Ishikawa (cell line): ENCODE data around the gene RNF213.

ENCODE experiments used
- CEBPB ChIP-seq: IDR thresholded peaks from 2 replicates; pipeline ENCODE4 v1.6.1; 2012
- CREB1 ChIP-seq: IDR thresholded peaks from 2 replicates; pipeline ENCODE4 v1.6.1; 2012; ENCODE audit warnings: low read depth
- EGR1 ChIP-seq: IDR thresholded peaks from 2 replicates; pipeline ENCODE4 v1.6.1; 2012
- EP300 ChIP-seq: IDR thresholded peaks from 2 replicates; pipeline ENCODE4 v1.6.1; 2012; ENCODE audit warnings: borderline replicate concordance
- FOXM1 ChIP-seq: IDR thresholded peaks from 2 replicates; pipeline ENCODE4 v1.6.1; 2012; ENCODE audit warnings: low read depth, borderline replicate concordance
- MAX ChIP-seq: IDR thresholded peaks from 2 replicates; pipeline ENCODE4 v1.6.1; 2012
- NFIC ChIP-seq: IDR thresholded peaks from 2 replicates; pipeline ENCODE4 v1.6.1; 2012
- RAD21 ChIP-seq: IDR thresholded peaks from 2 replicates; pipeline ENCODE4 v1.6.1; 2012; ENCODE audit warnings: low read depth
- REST ChIP-seq: IDR thresholded peaks from 2 replicates; pipeline ENCODE4 v1.6.1; 2012; ENCODE audit warnings: low read depth, mild to moderate bottlenecking
- TAF1 ChIP-seq: IDR thresholded peaks from 2 replicates; pipeline ENCODE4 v1.6.1; 2012; ENCODE audit warnings: low read depth, mild to moderate bottlenecking
- TCF12 ChIP-seq: IDR thresholded peaks from 2 replicates; pipeline ENCODE4 v1.6.1; 2012; ENCODE audit warnings: low read depth
- TEAD4 ChIP-seq: IDR thresholded peaks from 2 replicates; pipeline ENCODE4 v1.6.1; 2012
- USF1 ChIP-seq: IDR thresholded peaks from 2 replicates; pipeline ENCODE4 v1.6.1; 2012
- YY1 ChIP-seq: IDR thresholded peaks from 2 replicates; pipeline ENCODE4 v1.6.1; 2012; ENCODE audit warnings: low read depth
- ZBTB7A ChIP-seq: IDR thresholded peaks from 2 replicates; pipeline ENCODE4 v1.6.1; 2012; ENCODE audit warnings: low read depth

RNF213 gene

GRCh38 chr17:80291260-80291659 lies 30.6 kb downstream of the RNF213 start:
- TF ChIP-seq TCF12 = no peak
- TF ChIP-seq MAX = no peak
- no peak for TF ChIP-seq RAD21

- TF ChIP-seq TAF1 (no peak), REST (no peak), USF1 (no peak), EP300 (no peak), TEAD4 (no peak)
Observed at GRCh38 chr17:80291691-80292487, 31.2 kb downstream of the RNF213 start.

- TF ChIP-seq ZBTB7A = no peak
- TF ChIP-seq RAD21 = 0 out of 2 replicates have a peak, but pooled peaks have one; percentile 8
Observed at GRCh38 chr17:80292521-80292971, 31.9 kb downstream of the RNF213 start.

GRCh38 chr17:80294210-80294609 lies 33.6 kb downstream of the RNF213 start:
- no peak for TF ChIP-seq TAF1

GRCh38 chr17:80294653-80295052 lies 34.0 kb downstream of the RNF213 start:
- peak; percentile 38 for TF ChIP-seq REST
- TF ChIP-seq RAD21 = no peak
- no peak for TF ChIP-seq EGR1
- no peak for TF ChIP-seq NFIC

GRCh38 chr17:80295146-80295545 lies 34.5 kb downstream of the RNF213 start:
- TF ChIP-seq ZBTB7A (no peak), CEBPB (no peak), RAD21 (no peak), TEAD4 (no peak), TAF1 (no peak)

- no peak for TF ChIP-seq ZBTB7A
- TF ChIP-seq NFIC = no peak
- no peak for TF ChIP-seq USF1
Observed at GRCh38 chr17:80295559-80295958, 34.9 kb downstream of the RNF213 start.

- TF ChIP-seq NFIC (no peak), YY1 (no peak), TCF12 (no peak), RAD21 (no peak), TAF1 (no peak), EGR1 (no peak), TEAD4 (no peak), USF1 (no peak), CEBPB (no peak), FOXM1 (no peak), CREB1 (no peak), EP300 (no peak), ZBTB7A (no peak), REST (no peak), MAX (no peak)
Observed at GRCh38 chr17:80296221-80296620, 35.6 kb downstream of the RNF213 start.
